Astrocyte of the spinal cord (primary cell): ENCODE data around the gene PKN1.

Experiments used
- DNase-seq: peaks from one replicate; pipeline ENCODE4 v3.0.0; 2011; ENCODE audit warnings: low read depth, low spot score
- H3K4me3 ChIP-seq: 2 replicates; pipeline ENCODE4 v1.5.1; 2011; ENCODE audit warnings: low read depth, mild to moderate bottlenecking, low read length, moderate library complexity
- CTCF ChIP-seq: IDR thresholded peaks from 2 replicates; pipeline ENCODE4 v1.5.1; 2012; ENCODE audit warnings: low read depth, mild to moderate bottlenecking, low read length, inconsistent platforms
- in situ Hi-C: cut with HindIII; loops from 2 replicates; pipeline ENCODE4 v1.10.0; 2017; ENCODE audit warnings: low sequenced_read_pairs

Gene PKN1

GRCh38 chr19:14467816-14468215 is 34.7 kb downstream of the PKN1 start:
- in situ Hi-C loops = no loop called here

DNA sequence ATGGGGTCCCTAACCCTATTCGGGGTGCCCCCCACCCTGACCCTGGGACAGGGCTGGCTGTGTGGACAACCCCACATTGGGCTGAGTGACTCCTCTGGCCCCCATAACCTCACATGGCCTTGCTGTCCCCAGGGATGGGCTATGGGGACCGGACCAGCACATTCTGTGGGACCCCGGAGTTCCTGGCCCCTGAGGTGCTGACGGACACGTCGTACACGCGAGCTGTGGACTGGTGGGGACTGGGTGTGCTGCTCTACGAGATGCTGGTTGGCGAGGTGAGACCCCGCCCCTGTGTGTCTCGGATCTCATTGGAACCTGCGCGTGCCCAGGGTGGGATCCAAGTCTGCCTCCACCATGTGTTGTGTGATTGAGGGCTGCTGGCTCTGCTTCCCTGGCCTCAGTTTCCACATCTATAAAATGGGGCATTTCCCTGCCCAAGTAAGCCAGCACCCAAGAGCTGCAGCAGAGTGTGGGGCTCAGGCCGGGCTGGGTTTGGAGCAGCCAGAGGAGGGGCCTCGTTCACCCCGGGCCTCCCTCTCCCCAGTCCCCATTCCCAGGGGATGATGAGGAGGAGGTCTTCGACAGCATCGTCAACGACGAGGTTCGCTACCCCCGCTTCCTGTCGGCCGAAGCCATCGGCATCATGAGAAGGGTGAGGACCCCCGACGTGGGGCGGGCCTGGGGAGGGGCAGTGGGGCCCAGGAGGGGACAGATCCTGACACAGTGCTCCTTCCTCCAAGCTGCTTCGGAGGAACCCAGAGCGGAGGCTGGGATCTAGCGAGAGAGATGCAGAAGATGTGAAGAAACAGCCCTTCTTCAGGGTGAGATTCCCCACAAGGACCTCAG is 37.1 kb downstream of the PKN1 start:
- DNase-seq = no peak
- TF ChIP-seq CTCF = no peak
- no peak overlapping the region for H3K4me3 ChIP-seq
- in situ Hi-C loops = no loop called here

More at GRCh38 chr19:14467816-14468215, 34.7 kb downstream of the PKN1 start:
- TF ChIP-seq CTCF = no peak
- DNase-seq = no peak
- no peak overlapping the region for H3K4me3 ChIP-seq

- in situ Hi-C loops = no loop called here
- H3K4me3 ChIP-seq = no peak overlapping the region
- TF ChIP-seq CTCF = no peak
- DNase-seq = no peak
Measured at GRCh38 chr19:14471436-14472187, 38.5 kb downstream of the PKN1 start.

DNA sequence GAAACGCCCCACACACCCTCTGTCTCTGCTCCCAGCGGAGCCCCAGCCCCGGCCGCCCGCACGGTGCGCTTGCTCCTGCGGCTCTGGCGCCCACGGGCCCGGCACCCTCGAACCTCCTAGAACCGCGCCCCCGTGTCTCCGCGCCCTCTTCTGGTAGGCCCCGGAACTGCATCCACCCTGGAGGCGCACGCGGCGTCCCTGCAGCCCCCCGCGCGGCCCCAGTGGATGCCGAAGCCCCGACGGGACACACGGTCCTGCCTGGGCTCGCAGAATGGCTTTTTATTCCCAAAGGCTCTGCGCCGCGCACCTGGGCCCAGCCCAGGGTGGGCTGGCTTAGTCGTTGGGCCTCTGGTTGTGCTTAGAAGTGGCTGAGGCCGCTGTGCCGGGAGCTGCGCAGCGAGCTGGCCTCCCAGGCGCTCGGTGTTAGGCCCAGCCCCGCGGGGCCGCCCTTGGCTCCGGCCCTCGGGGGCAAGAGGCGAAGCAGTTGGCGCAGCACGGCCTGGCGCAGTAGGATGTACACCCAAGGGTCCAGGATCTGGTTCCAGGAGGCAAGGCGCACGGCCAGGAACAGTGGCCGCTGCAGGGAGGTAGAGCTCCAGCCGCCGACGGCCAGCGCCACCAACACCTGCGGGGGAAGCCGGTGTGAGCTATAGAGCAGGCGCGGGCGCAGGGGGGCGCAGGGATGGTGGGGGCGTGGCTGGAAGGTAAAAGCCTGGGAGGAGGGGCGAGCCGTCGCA is 39.3 kb downstream of the PKN1 start:
- DNase-seq = peak; percentile 22
- no peak overlapping the region for H3K4me3 ChIP-seq
- in situ Hi-C loops = no loop called here
- TF ChIP-seq CTCF = peak; percentile 91

- DNase-seq = no peak
- in situ Hi-C loops = no loop called here
- no peak for TF ChIP-seq CTCF
- no peak overlapping the region for H3K4me3 ChIP-seq
Measured at GRCh38 chr19:14473073-14473977, 40.2 kb downstream of the PKN1 start.
